ENCODE results near the gene ADAM11.
A peak's percentile ranks its signal among the peaks of the same experiment; 100 is the strongest.

The ADAM11 gene

DNA sequence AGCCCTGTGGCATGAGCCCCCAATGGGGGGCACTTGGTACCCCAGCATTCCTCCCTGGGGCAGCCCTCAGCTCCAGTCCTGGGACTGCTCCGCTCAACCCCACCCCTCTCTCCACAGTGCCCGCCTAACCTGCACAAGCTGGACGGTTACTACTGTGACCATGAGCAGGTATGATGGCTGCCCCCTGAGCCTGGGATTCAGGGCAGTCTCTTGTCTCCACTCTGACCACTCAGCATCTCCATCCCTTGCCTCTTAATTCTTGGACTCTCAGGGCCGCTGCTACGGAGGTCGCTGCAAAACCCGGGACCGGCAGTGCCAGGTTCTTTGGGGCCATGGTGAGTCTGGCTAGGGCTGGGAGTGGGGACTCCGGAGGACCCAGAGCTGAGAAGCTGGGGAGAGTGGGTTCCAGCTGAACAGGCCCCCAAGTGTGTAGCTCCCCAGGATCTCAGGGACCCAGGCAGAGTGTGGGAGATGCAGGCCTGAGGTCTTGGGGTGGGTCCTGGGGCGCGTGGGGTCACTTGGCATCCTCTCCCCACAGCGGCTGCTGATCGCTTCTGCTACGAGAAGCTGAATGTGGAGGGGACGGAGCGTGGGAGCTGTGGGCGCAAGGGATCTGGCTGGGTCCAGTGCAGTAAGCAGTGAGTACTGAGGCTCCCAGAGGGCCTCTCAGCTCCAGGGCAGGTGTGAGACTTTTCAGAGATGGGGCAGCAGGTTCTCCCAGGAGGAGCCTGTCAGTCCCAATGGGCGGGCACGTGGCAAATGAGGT lies 18.0 kb downstream of the ADAM11 start:
- Histone ChIP-seq H3K4me1 (ENCODE audit: insufficient read depth, low read length) (peaks cover 19% of the 10 kb centered on the region), H3K9ac (ENCODE audit: low read depth, low read length) (peak overlapping the region; percentile 51; the same call in 1 of the 2 replicates), H3K36me3 (ENCODE audit: insufficient read depth, low read length) (no peaks in the 10 kb centered on the region), H3K9me3 (ENCODE audit: control insufficient read depth, insufficient read depth, low read length) (no peaks in the 10 kb centered on the region)

DNA sequence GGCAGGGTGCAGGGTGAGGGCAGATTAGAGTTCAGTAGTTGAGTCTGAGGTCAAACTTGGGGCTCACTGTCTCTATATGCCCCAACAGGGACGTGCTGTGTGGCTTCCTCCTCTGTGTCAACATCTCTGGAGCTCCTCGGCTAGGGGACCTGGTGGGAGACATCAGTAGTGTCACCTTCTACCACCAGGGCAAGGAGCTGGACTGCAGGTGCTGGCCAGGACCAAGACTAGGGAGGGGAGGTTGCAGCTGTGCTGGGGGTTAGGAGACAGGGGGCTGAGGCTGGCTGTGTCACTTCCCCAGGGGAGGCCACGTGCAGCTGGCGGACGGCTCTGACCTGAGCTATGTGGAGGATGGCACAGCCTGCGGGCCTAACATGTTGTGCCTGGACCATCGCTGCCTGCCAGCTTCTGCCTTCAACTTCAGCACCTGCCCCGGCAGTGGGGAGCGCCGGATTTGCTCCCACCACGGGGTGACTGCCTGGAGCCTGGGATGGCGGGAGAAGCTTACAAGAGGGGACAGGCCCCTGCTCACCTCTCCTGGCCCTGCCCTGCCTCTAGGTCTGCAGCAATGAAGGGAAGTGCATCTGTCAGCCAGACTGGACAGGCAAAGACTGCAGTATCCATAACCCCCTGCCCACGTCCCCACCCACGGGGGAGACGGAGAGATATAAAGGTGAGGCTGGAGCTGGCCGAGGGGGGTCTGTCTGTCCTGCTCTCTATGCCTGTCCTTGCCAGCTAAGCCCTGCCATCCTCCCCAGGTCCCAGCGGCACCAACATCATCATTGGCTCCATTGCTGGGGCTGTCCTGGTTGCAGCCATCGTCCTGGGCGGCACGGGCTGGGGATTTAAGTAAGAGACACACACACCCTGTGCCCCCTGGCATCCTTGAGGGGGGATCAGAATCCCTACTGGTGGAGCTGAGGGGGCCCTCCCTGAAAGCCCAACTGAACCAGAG lies 18.9 kb downstream of the ADAM11 start:
- Histone ChIP-seq H3K36me3 (ENCODE audit: insufficient read depth, low read length) (no peaks in the 10 kb centered on the region), H3K4me1 (ENCODE audit: insufficient read depth, low read length) (peaks cover 28% of the 10 kb centered on the region), H3K9me3 (ENCODE audit: control insufficient read depth, insufficient read depth, low read length) (no peaks in the 10 kb centered on the region), H3K9ac (ENCODE audit: low read depth, low read length) (no peak overlapping the region)

DNA sequence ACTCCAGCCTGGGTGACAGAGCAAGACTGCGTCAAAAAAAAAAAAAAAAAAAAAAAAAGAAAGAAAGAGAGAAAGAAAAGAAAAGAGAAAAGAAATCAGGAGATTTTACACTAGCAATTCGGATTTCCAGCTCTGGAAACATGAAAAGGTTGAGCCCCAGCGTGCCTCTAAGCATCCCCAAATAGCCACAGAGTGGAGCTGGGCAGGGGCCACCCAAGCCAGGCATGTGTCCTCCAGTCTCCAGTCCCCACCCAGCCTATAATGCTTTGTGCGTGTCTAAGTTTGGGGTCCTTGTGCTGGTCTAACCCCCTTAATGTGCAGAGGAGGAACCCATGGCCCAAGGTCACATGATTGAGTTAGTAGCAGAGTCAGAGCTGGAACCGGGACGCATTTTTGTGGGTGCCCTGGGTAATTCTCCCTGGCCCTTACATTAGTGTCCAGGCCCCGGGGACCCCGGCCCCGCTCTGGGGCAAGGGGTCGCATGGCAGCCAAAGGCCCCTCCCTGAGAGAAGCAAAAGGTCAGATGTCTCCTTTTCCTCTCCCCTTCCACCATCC lies 19.9 kb downstream of the ADAM11 start:
- Histone ChIP-seq H3K9me3 (ENCODE audit: control insufficient read depth, insufficient read depth, low read length) (no peaks in the 10 kb centered on the region), H3K9ac (ENCODE audit: low read depth, low read length) (peak overlapping the region; percentile 60; the same call in 1 of the 2 replicates), H3K4me1 (ENCODE audit: insufficient read depth, low read length) (peaks cover 30% of the 10 kb centered on the region), H3K36me3 (ENCODE audit: insufficient read depth, low read length) (no peaks in the 10 kb centered on the region)

DNA sequence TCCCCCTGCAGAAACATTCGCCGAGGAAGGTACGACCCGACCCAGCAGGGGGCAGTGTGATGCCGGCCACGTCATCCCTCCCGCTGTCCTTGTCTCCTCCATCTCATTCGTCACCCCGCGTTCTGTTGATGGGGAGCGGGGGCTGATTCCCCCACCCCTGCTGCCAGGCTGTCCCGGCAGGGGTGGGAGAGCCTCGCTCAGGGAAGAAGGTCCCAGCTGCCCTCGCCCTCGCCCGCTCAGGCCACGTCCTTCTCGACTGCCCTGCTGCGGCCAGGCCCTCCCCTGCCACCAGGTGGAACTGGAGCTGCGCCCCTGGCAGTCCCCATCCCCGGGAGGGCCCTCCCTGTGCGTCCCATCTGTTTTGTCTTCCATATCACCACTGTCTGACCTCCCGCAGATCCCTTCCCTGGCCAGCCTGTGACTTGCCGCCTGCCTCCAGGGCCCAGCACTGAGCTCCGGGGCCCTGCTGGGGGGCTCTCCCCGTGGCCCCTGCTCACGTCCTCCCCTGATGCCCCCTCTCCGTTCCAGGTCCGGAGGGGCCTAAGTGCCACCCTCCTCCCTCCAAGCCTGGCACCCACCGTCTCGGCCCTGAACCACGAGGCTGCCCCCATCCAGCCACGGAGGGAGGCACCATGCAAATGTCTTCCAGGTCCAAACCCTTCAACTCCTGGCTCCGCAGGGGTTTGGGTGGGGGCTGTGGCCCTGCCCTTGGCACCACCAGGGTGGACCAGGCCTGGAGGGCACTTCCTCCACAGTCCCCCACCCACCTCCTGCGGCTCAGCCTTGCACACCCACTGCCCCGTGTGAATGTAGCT lies 20.6 kb downstream of the ADAM11 start:
- Histone ChIP-seq H3K9me3 (ENCODE audit: control insufficient read depth, insufficient read depth, low read length) (no peaks in the 10 kb centered on the region), H3K36me3 (ENCODE audit: insufficient read depth, low read length) (no peaks in the 10 kb centered on the region), H3K4me1 (ENCODE audit: insufficient read depth, low read length) (peaks cover 30% of the 10 kb centered on the region), H3K9ac (ENCODE audit: low read depth, low read length) (peak overlapping the region; percentile 60)

DNA sequence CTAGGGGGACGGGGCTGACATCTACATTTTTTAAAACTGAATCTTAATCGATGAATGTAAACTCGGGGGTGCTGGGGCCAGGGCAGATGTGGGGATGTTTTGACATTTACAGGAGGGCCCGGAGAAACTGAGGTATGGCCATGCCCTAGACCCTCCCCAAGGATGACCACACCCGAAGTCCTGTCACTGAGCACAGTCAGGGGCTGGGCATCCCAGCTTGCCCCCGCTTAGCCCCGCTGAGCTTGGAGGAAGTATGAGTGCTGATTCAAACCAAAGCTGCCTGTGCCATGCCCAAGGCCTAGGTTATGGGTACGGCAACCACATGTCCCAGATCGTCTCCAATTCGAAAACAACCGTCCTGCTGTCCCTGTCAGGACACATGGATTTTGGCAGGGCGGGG lies 21.4 kb downstream of the ADAM11 start:
- H3K4me1 ChIP-seq (ENCODE audit: insufficient read depth, low read length) = peaks cover 30% of the 10 kb centered on the region
- H3K9ac ChIP-seq (ENCODE audit: low read depth, low read length) = no peak overlapping the region
- H3K9me3 ChIP-seq (ENCODE audit: control insufficient read depth, insufficient read depth, low read length) = no peaks in the 10 kb centered on the region
- H3K36me3 ChIP-seq (ENCODE audit: insufficient read depth, low read length) = no peaks in the 10 kb centered on the region

DNA sequence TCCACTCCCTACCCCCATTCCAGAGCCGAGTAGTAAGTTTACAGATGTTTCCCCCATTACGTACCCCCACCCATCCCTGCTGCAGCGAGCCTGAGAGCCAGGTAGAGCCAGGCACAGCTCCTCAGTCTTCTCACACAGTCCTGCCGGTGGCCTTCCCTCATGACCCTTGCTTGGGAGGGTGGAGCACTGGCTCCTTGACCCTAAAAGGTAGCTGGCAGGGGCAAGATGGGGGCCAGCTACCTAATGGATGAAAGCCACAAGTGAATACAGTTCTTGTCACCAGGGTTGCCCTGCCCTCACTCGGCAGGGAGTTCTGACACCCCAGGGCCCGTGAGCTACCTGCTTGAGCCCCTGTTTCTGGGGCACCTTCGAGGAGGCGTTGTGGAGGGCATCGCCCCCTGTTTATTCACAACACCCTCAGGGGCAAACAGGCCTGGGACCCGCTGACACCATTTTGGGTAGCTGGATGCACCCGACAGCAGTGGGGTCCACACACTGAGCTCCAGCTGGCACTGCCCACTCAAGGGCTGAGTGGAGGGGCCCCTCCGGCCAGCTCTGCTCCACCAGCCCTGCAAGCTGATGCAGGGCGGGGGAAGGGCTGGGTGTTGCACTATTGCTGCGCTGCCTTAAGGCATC lies 22.2 kb downstream of the ADAM11 start:
- H3K9ac ChIP-seq (ENCODE audit: low read depth, low read length) = no peak overlapping the region
- H3K36me3 ChIP-seq (ENCODE audit: insufficient read depth, low read length) = no peaks in the 10 kb centered on the region
- peaks cover 30% of the 10 kb centered on the region for H3K4me1 ChIP-seq (ENCODE audit: insufficient read depth, low read length)
- H3K9me3 ChIP-seq (ENCODE audit: control insufficient read depth, insufficient read depth, low read length) = no peaks in the 10 kb centered on the region

DNA sequence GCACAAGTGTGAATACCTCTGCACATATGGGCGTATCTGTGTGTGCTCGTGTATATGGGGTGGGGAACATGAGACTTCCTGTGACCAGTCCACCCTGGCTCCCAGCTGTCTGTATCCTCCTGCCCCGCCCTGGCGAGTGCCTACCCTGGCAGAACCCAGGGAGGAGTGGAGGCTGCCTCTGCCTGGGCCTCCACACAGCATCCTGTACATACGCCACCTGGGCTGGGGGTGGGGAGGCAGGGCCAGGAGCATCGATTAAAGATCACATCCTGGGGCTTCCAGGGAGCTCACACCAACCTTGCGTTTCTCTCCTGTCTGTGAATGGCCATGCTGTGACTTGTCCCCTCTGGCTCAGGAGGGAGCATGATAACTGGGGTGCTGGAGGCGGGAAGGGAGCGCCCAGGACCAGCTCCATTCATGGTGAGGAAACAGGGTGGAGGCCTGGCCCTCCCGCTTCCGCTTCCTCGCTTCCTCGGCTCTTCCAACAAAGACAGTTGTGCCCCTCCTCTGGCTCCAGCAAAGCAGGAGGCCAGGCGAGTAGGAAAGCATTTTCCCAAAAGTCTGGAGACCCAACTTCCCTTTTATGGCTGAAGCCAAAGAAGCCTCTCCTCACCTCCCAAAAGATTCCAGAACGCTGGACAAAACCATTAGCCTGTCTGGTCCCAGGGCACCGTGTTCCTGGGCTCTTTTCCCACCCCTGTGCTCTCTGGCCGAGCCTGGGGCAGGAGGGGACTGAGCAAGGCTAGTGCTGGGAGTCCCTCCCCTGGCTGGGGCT lies 22.9 kb downstream of the ADAM11 start:
- H3K9ac ChIP-seq (ENCODE audit: low read depth, low read length) = no peak overlapping the region
- H3K36me3 ChIP-seq (ENCODE audit: insufficient read depth, low read length) = no peaks in the 10 kb centered on the region
- H3K4me1 ChIP-seq (ENCODE audit: insufficient read depth, low read length) = peaks cover 30% of the 10 kb centered on the region
- H3K9me3 ChIP-seq (ENCODE audit: control insufficient read depth, insufficient read depth, low read length) = no peaks in the 10 kb centered on the region

DNA sequence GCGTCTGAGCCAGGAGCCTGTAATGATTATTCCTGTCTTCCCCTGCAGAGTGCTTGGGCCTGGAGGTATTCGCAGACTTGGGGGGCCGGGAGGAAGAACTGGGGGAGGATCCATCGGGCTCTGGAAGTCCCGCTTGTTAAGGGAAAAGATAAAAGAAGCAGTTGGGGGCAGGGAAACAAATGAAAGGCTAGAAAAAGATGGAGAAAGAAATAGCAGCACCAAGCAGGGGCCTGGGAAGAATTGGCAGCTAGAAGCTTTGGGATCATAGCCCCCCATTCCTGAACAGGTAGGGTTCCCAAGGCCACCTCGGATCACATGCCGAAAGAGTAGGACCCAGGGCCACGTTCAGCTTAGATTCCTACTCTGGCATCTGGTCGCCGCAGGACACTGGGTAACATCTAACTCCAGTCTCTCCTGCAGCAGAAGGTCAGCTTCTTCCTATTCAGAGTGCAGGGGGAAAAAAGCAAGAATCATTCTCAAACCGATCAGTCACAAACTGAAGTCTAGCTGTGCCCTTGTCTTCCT lies 23.6 kb downstream of the ADAM11 start:
- Histone ChIP-seq H3K36me3 (ENCODE audit: insufficient read depth, low read length) (no peaks in the 10 kb centered on the region), H3K9ac (ENCODE audit: low read depth, low read length) (no peak overlapping the region), H3K4me1 (ENCODE audit: insufficient read depth, low read length) (peaks cover 30% of the 10 kb centered on the region), H3K9me3 (ENCODE audit: control insufficient read depth, insufficient read depth, low read length) (no peaks in the 10 kb centered on the region)

DNA sequence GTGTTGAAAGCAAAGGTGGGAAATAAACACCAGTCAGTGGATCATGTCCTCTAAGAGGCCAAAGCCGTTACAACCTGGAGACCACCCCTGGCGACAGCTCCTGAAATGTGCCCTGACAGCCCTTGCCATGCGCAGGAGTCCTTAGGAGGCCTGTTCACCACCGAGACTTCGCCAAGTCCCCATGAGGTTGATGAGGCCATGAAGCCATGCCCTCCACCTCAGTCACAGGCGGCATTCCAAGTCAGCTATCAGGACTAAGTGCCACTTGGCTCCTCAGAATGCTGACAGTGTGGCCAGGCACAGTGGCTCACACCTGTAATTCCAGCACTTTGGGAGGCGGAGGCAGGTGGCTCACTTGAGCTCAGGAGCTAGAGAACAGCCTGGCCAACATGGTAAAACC lies 27.1 kb downstream of the ADAM11 start:
- H3K9ac ChIP-seq (ENCODE audit: low read depth, low read length) = no peak overlapping the region
- H3K4me1 ChIP-seq (ENCODE audit: insufficient read depth, low read length) = peaks cover 20% of the 10 kb centered on the region
- H3K36me3 ChIP-seq (ENCODE audit: insufficient read depth, low read length) = no peaks in the 10 kb centered on the region
- no peaks in the 10 kb centered on the region for H3K9me3 ChIP-seq (ENCODE audit: control insufficient read depth, insufficient read depth, low read length)

DNA sequence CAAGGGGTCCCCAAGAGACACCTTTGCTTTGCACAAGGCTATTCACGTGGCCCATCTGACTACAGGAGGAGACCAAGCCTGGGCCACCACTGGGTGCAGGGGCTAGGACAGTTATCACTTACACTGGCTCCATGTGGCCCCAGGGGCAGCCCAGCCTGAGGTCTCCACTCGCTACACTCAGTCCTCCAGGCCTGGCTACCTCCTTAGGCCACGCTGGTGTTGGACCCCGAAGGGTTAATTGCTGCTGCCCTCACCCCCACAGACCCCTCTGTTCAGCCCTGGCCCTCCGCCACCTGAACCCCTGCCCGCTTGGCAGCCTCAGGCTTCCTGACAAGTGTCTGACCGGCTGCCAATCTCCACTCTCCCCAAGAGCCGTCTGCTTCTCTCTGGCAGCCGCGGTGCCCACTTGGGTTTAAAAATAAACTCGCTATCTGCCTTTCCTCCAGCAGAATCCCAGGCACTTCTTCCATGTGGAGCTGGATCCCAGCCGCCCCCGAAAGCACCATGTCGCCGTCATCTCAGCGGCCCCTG lies 27.8 kb downstream of the ADAM11 start:
- H3K36me3 ChIP-seq (ENCODE audit: insufficient read depth, low read length) = no peaks in the 10 kb centered on the region
- H3K4me1 ChIP-seq (ENCODE audit: insufficient read depth, low read length) = peaks cover 13% of the 10 kb centered on the region
- no peaks in the 10 kb centered on the region for H3K9me3 ChIP-seq (ENCODE audit: control insufficient read depth, insufficient read depth, low read length)
- H3K9ac ChIP-seq (ENCODE audit: low read depth, low read length) = no peak overlapping the region

DNA sequence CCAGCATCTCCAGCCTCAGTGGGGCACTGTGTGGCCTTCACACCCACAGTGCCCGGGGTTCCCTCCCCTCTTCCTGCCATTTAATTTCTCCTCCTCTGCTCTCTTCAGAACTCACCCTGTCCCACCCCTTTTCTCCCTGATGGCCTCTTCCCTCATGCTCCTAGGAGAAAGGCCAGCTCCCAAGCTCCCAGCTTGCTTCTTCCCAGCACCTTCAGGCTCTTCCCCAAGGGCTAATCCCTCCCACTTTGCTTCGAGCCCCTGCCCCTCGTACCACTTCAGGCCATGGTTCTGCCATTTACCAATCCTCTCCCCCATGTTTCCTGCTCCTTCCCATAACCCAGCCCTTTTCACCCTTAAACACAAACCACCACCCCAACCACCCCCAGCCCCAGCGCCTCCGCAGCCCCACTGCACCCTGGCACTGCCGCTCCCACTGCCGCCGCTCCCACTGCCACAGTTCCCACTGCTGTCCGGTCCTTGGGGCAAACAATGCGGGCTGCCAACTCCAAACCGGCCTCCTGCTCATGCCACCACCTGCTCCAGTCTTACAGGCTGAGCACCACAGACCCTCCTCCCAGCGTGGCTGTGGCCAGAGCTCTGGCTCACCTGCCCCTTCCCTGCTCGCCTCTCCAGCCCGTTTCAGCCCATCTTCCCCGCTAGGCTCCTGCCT lies 28.6 kb downstream of the ADAM11 start:
- Histone ChIP-seq H3K9me3 (ENCODE audit: control insufficient read depth, insufficient read depth, low read length) (no peaks in the 10 kb centered on the region), H3K4me1 (ENCODE audit: insufficient read depth, low read length) (peaks cover 5% of the 10 kb centered on the region), H3K9ac (ENCODE audit: low read depth, low read length) (no peak overlapping the region), H3K36me3 (ENCODE audit: insufficient read depth, low read length) (no peaks in the 10 kb centered on the region)

DNA sequence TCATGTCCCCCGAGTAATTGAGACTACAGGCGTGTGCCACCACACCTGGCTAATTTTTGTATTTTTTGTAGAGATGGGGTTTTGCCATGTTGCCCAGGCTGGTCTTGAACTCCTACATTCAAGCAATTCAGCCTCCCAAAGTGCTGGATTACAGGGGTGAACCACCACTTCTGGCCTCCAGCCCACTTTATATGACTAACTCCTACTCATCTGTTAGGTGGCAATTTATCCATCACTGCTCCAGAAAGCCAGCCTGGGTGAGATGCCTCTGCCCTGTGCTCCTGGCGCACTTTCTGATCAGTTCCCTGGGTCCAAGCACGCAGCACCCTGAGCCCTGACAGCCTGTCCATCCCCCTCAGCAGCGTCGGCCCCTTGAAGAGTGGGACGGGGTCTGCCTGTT lies 29.4 kb downstream of the ADAM11 start:
- Histone ChIP-seq H3K9ac (ENCODE audit: low read depth, low read length) (no peak overlapping the region), H3K36me3 (ENCODE audit: insufficient read depth, low read length) (no peaks in the 10 kb centered on the region), H3K9me3 (ENCODE audit: control insufficient read depth, insufficient read depth, low read length) (no peaks in the 10 kb centered on the region), H3K4me1 (ENCODE audit: insufficient read depth, low read length) (no peaks in the 10 kb centered on the region; the same call in 1 of the 2 replicates)
